ENCODE results near the gene SRR. TPM values are rescaled to one million over a fixed set of nuclear protein-coding genes. Genes with fewer than 3 reads are reported as not detected.

The SRR gene
- total RNA-seq, 1 experiment from 2014 or later = 52.3 TPM

DNA sequence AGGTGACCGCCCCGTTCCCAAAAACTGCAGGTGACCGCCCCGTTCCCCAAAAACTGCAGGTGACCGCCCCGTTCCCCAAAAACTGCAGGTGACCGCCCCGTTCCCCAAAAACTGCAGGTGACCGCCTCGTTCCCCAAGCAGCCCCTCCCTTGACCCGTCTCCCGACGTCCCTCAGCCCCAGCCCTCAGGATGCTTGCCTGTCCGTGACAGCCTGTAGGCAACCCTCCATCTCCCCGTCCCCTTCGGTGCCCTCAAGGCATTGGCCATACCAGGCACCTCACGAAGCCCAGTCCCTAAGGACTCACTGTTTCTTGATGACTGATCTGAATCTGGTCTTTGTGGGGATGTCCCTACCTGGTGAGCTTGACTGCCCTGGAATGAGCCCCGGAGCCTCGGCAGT, 58.7 kb downstream of the SRR start:
- H3K4me2 ChIP-seq = no peak overlapping the region
- H3K79me2 ChIP-seq (ENCODE audit: low read depth) = no peaks in the 10 kb centered on the region
- DNase-seq = no peak
- no TSS peak for BruUV-seq (replicated peaks)
- no peak for TF ChIP-seq EZH2 (IDR thresholded peaks at IDR 0.05; ENCODE audit: low read depth)
- ChIA-PET POLR2A (ENCODE audit: unreplicated experiment) (no interaction called here), CTCF (interaction anchor here (0.5 kb wide), 1 partner anchor 18 kb away, joined by 3 read pairs; no protein-coding TSS in a partner anchor)
- intact Hi-C loops (cut with micrococcal nuclease; ENCODE audit: unreplicated experiment) = no loop called here
- no peaks in the 10 kb centered on the region for H3K9me2 ChIP-seq (ENCODE audit: insufficient read depth)
- no peak overlapping the region for H3K27ac ChIP-seq
- H4K20me1 ChIP-seq (ENCODE audit: insufficient read depth) = 0 out of 2 replicates have a peak, but pooled peaks cover 3% of the 10 kb centered on the region
- peaks cover 34% of the 10 kb centered on the region for H3F3A ChIP-seq (ENCODE audit: insufficient read depth, low read depth)
- H3K27me3 ChIP-seq (ENCODE audit: insufficient read depth, low read depth) = no peaks in the 10 kb centered on the region
- H3K4me3 ChIP-seq = no peak overlapping the region
- peaks cover 43% of the 10 kb centered on the region for H3K4me1 ChIP-seq (replicated peaks; ENCODE audit: insufficient read depth)
- no peak overlapping the region for H2AFZ ChIP-seq
- no peaks in the 10 kb centered on the region for H3K36me3 ChIP-seq (ENCODE audit: low read depth)
- H3K9me3 ChIP-seq (ENCODE audit: insufficient read depth, low read depth) = no peaks in the 10 kb centered on the region

GRCh38 chr17:2362881-2363280, 59.1 kb downstream of the SRR start:
- intact Hi-C loops (cut with micrococcal nuclease; ENCODE audit: unreplicated experiment) = no loop called here
- H3K79me2 ChIP-seq (ENCODE audit: low read depth) = no peaks in the 10 kb centered on the region
- no peak overlapping the region for H3K4me3 ChIP-seq
- no TSS peak for BruUV-seq (replicated peaks)
- H3K27me3 ChIP-seq (ENCODE audit: insufficient read depth, low read depth) = no peaks in the 10 kb centered on the region
- H3K9me3 ChIP-seq (ENCODE audit: insufficient read depth, low read depth) = no peaks in the 10 kb centered on the region
- no peak overlapping the region for H3K27ac ChIP-seq
- H3K9me2 ChIP-seq (ENCODE audit: insufficient read depth) = no peaks in the 10 kb centered on the region
- H3K4me1 ChIP-seq (replicated peaks; ENCODE audit: insufficient read depth) = peaks cover 38% of the 10 kb centered on the region
- H3K36me3 ChIP-seq (ENCODE audit: low read depth) = no peaks in the 10 kb centered on the region
- H3K4me2 ChIP-seq = no peak overlapping the region
- H3F3A ChIP-seq (ENCODE audit: insufficient read depth, low read depth) = peaks cover 30% of the 10 kb centered on the region
- 0 out of 2 replicates have a peak, but pooled peaks cover under 1% of the 10 kb centered on the region for H4K20me1 ChIP-seq (ENCODE audit: insufficient read depth)
- CTCF ChIA-PET = interaction anchor here (0.5 kb wide), 1 partner anchor 17 kb away, joined by 3 read pairs; no protein-coding TSS in a partner anchor
- H2AFZ ChIP-seq = no peak overlapping the region
- TF ChIP-seq EZH2 (IDR thresholded peaks at IDR 0.05; ENCODE audit: low read depth) = no peak
- TF ChIP-seq CTCF (conservative IDR thresholded peaks at IDR 0.05) = no peak
- DNase-seq = no peak
- POLR2A ChIA-PET (ENCODE audit: unreplicated experiment) = no interaction called here

GRCh38 chr17:2363318-2363717, 59.6 kb downstream of the SRR start:
- intact Hi-C loops (cut with micrococcal nuclease; ENCODE audit: unreplicated experiment) = no loop called here
- no peaks in the 10 kb centered on the region for H3K27me3 ChIP-seq (ENCODE audit: insufficient read depth, low read depth)
- ChIA-PET POLR2A (ENCODE audit: unreplicated experiment) (no interaction called here), CTCF (no interaction called here)
- no TSS peak for BruUV-seq (replicated peaks)
- H3K4me3 ChIP-seq = no peak overlapping the region
- peaks cover 34% of the 10 kb centered on the region for H3K4me1 ChIP-seq (replicated peaks; ENCODE audit: insufficient read depth)
- no peaks in the 10 kb centered on the region for H4K20me1 ChIP-seq (ENCODE audit: insufficient read depth)
- no peak overlapping the region for H3K27ac ChIP-seq
- no peak overlapping the region for H3K4me2 ChIP-seq
- TF ChIP-seq EZH2 (IDR thresholded peaks at IDR 0.05; ENCODE audit: low read depth) = no peak
- no peak for TF ChIP-seq CTCF (conservative IDR thresholded peaks at IDR 0.05)
- peaks cover 25% of the 10 kb centered on the region for H3F3A ChIP-seq (ENCODE audit: insufficient read depth, low read depth)
- no peak for DNase-seq
- H2AFZ ChIP-seq = no peak overlapping the region
- no peaks in the 10 kb centered on the region for H3K36me3 ChIP-seq (ENCODE audit: low read depth)
- H3K79me2 ChIP-seq (ENCODE audit: low read depth) = no peaks in the 10 kb centered on the region
- no peaks in the 10 kb centered on the region for H3K9me2 ChIP-seq (ENCODE audit: insufficient read depth)
- H3K9me3 ChIP-seq (ENCODE audit: insufficient read depth, low read depth) = no peaks in the 10 kb centered on the region
